Fibroblast of lung (primary cell): Measurements from ENCODE around the gene STARD5. TPM values are rescaled to one million over a fixed set of nuclear protein-coding genes. Genes with fewer than 3 reads are reported as not detected.

ENCODE experiments used
- DNase-seq, 2 donors: peaks; one replicate each; pipeline versions ENCODE4 v3.0.0 to v3.0.0-alpha.2; 2010; ENCODE audit warnings: low read depth in 2 of 2
- H2AFZ ChIP-seq: 2 replicates; pipeline ENCODE4 v1.5.1; 2012; ENCODE audit warnings: low read length, control low read depth, inconsistent platforms
- H3K27ac ChIP-seq: 2 replicates; pipeline ENCODE4 v1.5.1; 2011; ENCODE audit warnings: low read length, control low read depth; ENCODE audit not compliant: insufficient read depth
- H3K27me3 ChIP-seq: 2 replicates; pipeline ENCODE4 v1.5.1; 2011; ENCODE audit warnings: mild to moderate bottlenecking, low read length; ENCODE audit not compliant: control insufficient read depth, insufficient read depth
- H3K36me3 ChIP-seq: 2 replicates; pipeline ENCODE4 v1.5.1; 2011; ENCODE audit warnings: low read length; ENCODE audit not compliant: control insufficient read depth, insufficient read depth
- H3K4me1 ChIP-seq: 2 replicates; pipeline ENCODE4 v1.5.1; 2011; ENCODE audit warnings: low read length; ENCODE audit not compliant: control insufficient read depth, insufficient read depth; ENCODE audit errors: extremely low read depth
- H3K4me2 ChIP-seq: 2 replicates; pipeline ENCODE4 v1.5.1; 2011; ENCODE audit warnings: low read length, control low read depth; ENCODE audit not compliant: insufficient read depth; ENCODE audit errors: extremely low read depth
- H3K4me3 ChIP-seq, 4 experiments: fragments of 200-600 bp in 1 of 4; sonication (generic) in 1 of 4; replicated peaks in 1 of 4; 2 replicates each; pipeline ENCODE4 v1.5.1; 2011 to 2016; ENCODE audit warnings: low read length in 4 of 4, low read depth in 3 of 4, mild to moderate bottlenecking in 3 of 4, control low read depth in 2 of 4, inconsistent platforms in 1 of 4, mixed read lengths in 1 of 4; ENCODE audit not compliant: insufficient read depth in 1 of 4; ENCODE audit errors: control extremely low read depth in 1 of 4
- H3K79me2 ChIP-seq: 2 replicates; pipeline ENCODE4 v1.5.1; 2012; ENCODE audit warnings: mild to moderate bottlenecking, low read length, inconsistent platforms; ENCODE audit not compliant: control insufficient read depth, insufficient read depth
- H3K9ac ChIP-seq: 2 replicates; pipeline ENCODE4 v1.5.1; 2011; ENCODE audit warnings: mild to moderate bottlenecking, low read length, control low read depth; ENCODE audit not compliant: insufficient read depth
- H3K9me3 ChIP-seq: 2 replicates; pipeline ENCODE4 v1.5.1; 2012; ENCODE audit warnings: low read depth, low read length; ENCODE audit not compliant: control insufficient read depth, insufficient read depth
- H4K20me1 ChIP-seq: 2 replicates; pipeline ENCODE4 v1.5.1; 2011; ENCODE audit warnings: low read length; ENCODE audit not compliant: control insufficient read depth, insufficient read depth; ENCODE audit errors: extremely low read depth
- CTCF ChIP-seq, 2 donors: IDR thresholded peaks in 1 of 2; conservative IDR thresholded peaks in 1 of 2; 1 replicate in 1 of 2; 2 replicates in 1 of 2; pipeline ENCODE4 v1.5.1; 2011 to 2012; ENCODE audit warnings: low read length in 2 of 2, control low read depth in 1 of 2, inconsistent platforms in 1 of 2, low read depth in 1 of 2, mild to moderate bottlenecking in 1 of 2
- EZH2 ChIP-seq: IDR thresholded peaks from 2 replicates; pipeline ENCODE4 v1.5.1; 2012; ENCODE audit warnings: low read length, control low read depth, mild to moderate bottlenecking; ENCODE audit errors: missing control alignments
- polyA plus RNA-seq, 2 donors: library from polyadenylated mRNA; depleted of rRNA in 1 of 2; stranded (reverse) in 1 of 2; unstranded in 1 of 2; fragments of >200 nt; gene quantifications; 2 replicates each; pipeline ENCODE4 v1.2.1, GENCODE V29; 2011 to 2012; ENCODE audit warnings: missing spikeins in 1 of 2
- total RNA-seq: library from RNA; depleted of rRNA; stranded (reverse); fragments of >200 nt; gene quantifications from 2 replicates; pipeline ENCODE4 v1.2.1, GENCODE V29; 2014

The STARD5 gene
- total and polyA plus RNA-seq, 2 donors (not counting 1 experiment from before 2014, with no cell fraction given): 14.9 to 20.1 TPM

- Histone ChIP-seq H3K27ac (no peak overlapping the region), H3K4me1 (peaks cover 5% of the 10 kb centered on the region), H3K36me3 (peaks cover 12% of the 10 kb centered on the region), H2AFZ (no peak overlapping the region), H3K9ac (no peak overlapping the region), H4K20me1 (no peaks in the 10 kb centered on the region), H3K79me2 (no peaks in the 10 kb centered on the region), H3K27me3 (no peaks in the 10 kb centered on the region), H3K9me3 (no peaks in the 10 kb centered on the region), H3K4me3 (peak overlapping the region in 1 of 4 experiments; percentile 95), H3K4me2 (no peak overlapping the region)
- no peak for DNase-seq
- TF ChIP-seq CTCF (conservative IDR thresholded peaks at IDR 0.05 in 1 of 2, IDR thresholded peaks at IDR 0.05 in 1 of 2; ENCODE audit: low read depth in 1 of 2, low read length in 2 of 2): no peak
- TF ChIP-seq EZH2: no peak
These were observed 2.3 kb downstream of the STARD5 start for GRCh38 chr15:81321667-81322066.

- H3K79me2 ChIP-seq: no peaks in the 10 kb centered on the region
- H3K4me3 ChIP-seq: no peak overlapping the region
- H3K9ac ChIP-seq: no peak overlapping the region
- H3K27me3 ChIP-seq: no peaks in the 10 kb centered on the region
- peaks cover 7% of the 10 kb centered on the region for H3K4me1 ChIP-seq
- no peak for TF ChIP-seq CTCF (conservative IDR thresholded peaks at IDR 0.05 in 1 of 2, IDR thresholded peaks at IDR 0.05 in 1 of 2; ENCODE audit: low read depth in 1 of 2, low read length in 2 of 2)
- no peak for TF ChIP-seq EZH2
- H3K9me3 ChIP-seq: no peaks in the 10 kb centered on the region
- no peak for DNase-seq
- H3K36me3 ChIP-seq: peaks cover 20% of the 10 kb centered on the region
- no peak overlapping the region for H3K4me2 ChIP-seq
- H4K20me1 ChIP-seq: no peaks in the 10 kb centered on the region
- H3K27ac ChIP-seq: no peak overlapping the region
- no peak overlapping the region for H2AFZ ChIP-seq
These were observed 6.3 kb downstream of the STARD5 start for GRCh38 chr15:81317642-81318017.

- Histone ChIP-seq H3K4me3 (no peak overlapping the region), H3K4me2 (no peak overlapping the region), H3K9ac (no peak overlapping the region), H2AFZ (no peak overlapping the region), H3K36me3 (peaks cover 20% of the 10 kb centered on the region), H3K9me3 (no peaks in the 10 kb centered on the region), H3K4me1 (peaks cover 14% of the 10 kb centered on the region), H4K20me1 (no peaks in the 10 kb centered on the region), H3K27me3 (no peaks in the 10 kb centered on the region), H3K79me2 (no peaks in the 10 kb centered on the region), H3K27ac (no peak overlapping the region)
- no peak for TF ChIP-seq EZH2
- TF ChIP-seq CTCF (conservative IDR thresholded peaks at IDR 0.05 in 1 of 2, IDR thresholded peaks at IDR 0.05 in 1 of 2; ENCODE audit: low read depth in 1 of 2, low read length in 2 of 2): no peak
- DNase-seq: no peak
These were observed 7.7 kb downstream of the STARD5 start for GRCh38 chr15:81316267-81316666.
